Stimulated activated CD8-positive, alpha-beta memory T cell treated with anti-CD3 and anti-CD28 coated beads, Interleukin-12 subunit alpha, Interleukin-12 subunit beta, amount 100 ng/mL, for 24 hours (primary cell): ENCODE results near the gene PHACTR4.
"Not testable (repeated sequence)": the region's sequence is repeated elsewhere in the genome, so short reads cannot be mapped to it uniquely, and the experiment has no call there.

Source experiments
- DNase-seq: peaks from one replicate; pipeline ENCODE4 v3.0.0-alpha.2; 2020; ENCODE audit errors: extremely low read depth

Gene PHACTR4

GRCh38 chr1:28369371-28370238, at the start of gene PHACTR4:
PHACTR4 (plus strand) TSS chr1:28369740; CDS start chr1:28407448, 37,708 bp downstream.
- DNase-seq, result peak; percentile 58

- DNase-seq, result no peak
These were observed 47.3 kb upstream of the PHACTR4 start for GRCh38 chr1:28322194-28322593.

- no peak for DNase-seq
These were observed 45.8 kb upstream of the PHACTR4 start for GRCh38 chr1:28323720-28324119.

- DNase-seq, result no peak
These were observed 43.0 kb upstream of the PHACTR4 start for GRCh38 chr1:28326515-28326914.

- no peak for DNase-seq
These were observed 42.6 kb upstream of the PHACTR4 start for GRCh38 chr1:28326984-28327383.

- not testable (repeated sequence) for DNase-seq
These were observed 42.1 kb upstream of the PHACTR4 start for GRCh38 chr1:28327431-28327830.

GRCh38 chr1:28328228-28328648, 41.3 kb upstream of the PHACTR4 start:
- no peak for DNase-seq

GRCh38 chr1:28329395-28330153, 40.0 kb upstream of the PHACTR4 start:
- no peak for DNase-seq

GRCh38 chr1:28338897-28339296, 30.6 kb upstream of the PHACTR4 start:
- DNase-seq, result no peak

- no peak for DNase-seq
These were observed 30.0 kb upstream of the PHACTR4 start for GRCh38 chr1:28339551-28339950.

- DNase-seq, result no peak
These were observed 29.1 kb upstream of the PHACTR4 start for GRCh38 chr1:28340221-28340974.

- DNase-seq, result no peak
These were observed 27.9 kb upstream of the PHACTR4 start for GRCh38 chr1:28341591-28341990.

GRCh38 chr1:28343405-28343804, 26.1 kb upstream of the PHACTR4 start:
- no peak for DNase-seq

- not testable (repeated sequence) for DNase-seq
These were observed 16.2 kb upstream of the PHACTR4 start for GRCh38 chr1:28353248-28353810.

- no peak for DNase-seq
These were observed 15.4 kb upstream of the PHACTR4 start for GRCh38 chr1:28354121-28354520.

- no peak for DNase-seq
These were observed 10.8 kb upstream of the PHACTR4 start for GRCh38 chr1:28358716-28359115.

- peak; percentile 24 for DNase-seq
These were observed 9.8 kb upstream of the PHACTR4 start for GRCh38 chr1:28359592-28360239.

- DNase-seq, result no peak
These were observed 4.7 kb upstream of the PHACTR4 start for GRCh38 chr1:28364888-28365287.

GRCh38 chr1:28365864-28366263, 3.7 kb upstream of the PHACTR4 start:
- no peak for DNase-seq

GRCh38 chr1:28368608-28369007, 932 bp upstream of the PHACTR4 start:
- not testable (repeated sequence) for DNase-seq
